Kasumi-1 (cell line): ENCODE results near the gene DLX4.
A peak's percentile ranks its signal among the peaks of the same experiment; 100 is the strongest.

ENCODE experiments used
- DNase-seq, 2 experiments: peaks; one replicate each; lab custom pipeline; 2025; lab: John Stamatoyannopoulos, UW

Gene DLX4

GRCh38 chr17:50014471-50015088 is 45.6 kb downstream of the DLX4 start:
- no peak for DNase-seq

GRCh38 chr17:50015146-50015545 is 46.2 kb downstream of the DLX4 start:
- DNase-seq: peak; percentile 15 to 17

GRCh38 chr17:50018909-50019308 is 49.9 kb downstream of the DLX4 start:
- DNase-seq: no peak

- peak; percentile 95 to 97 for DNase-seq
Observed at GRCh38 chr17:50020841-50021599, 52.0 kb downstream of the DLX4 start.

- DNase-seq: no peak
Observed at GRCh38 chr17:50021681-50022370, 52.8 kb downstream of the DLX4 start.

GRCh38 chr17:50022463-50023130 is 53.6 kb downstream of the DLX4 start:
- DNase-seq: no peak

- no peak for DNase-seq
Observed at GRCh38 chr17:50023520-50023919, 54.5 kb downstream of the DLX4 start.
